Activated CD8-positive, alpha-beta T cell treated with anti-CD3 and anti-CD28 coated beads, Interleukin-2, amount 10 ng/mL, durations not matched to agents 7 days and 5 days (primary cell): Measurements from ENCODE around the gene MAN1A2. TPM values are rescaled to one million over a fixed set of nuclear protein-coding genes. Genes with fewer than 3 reads are reported as not detected.
"Not testable (repeated sequence)": the region's sequence is repeated elsewhere in the genome, so short reads cannot be mapped to it uniquely, and the experiment has no call there.

Experiments
- ATAC-seq: fragments of 150-1000 bp; cut with Tn5 transposase; one replicate; pipeline ENCODE4 v1.10.0; 2021; ENCODE audit warnings: moderate library complexity
- CTCF ChIA-PET: fragments of 350-600 bp; sonication (Branson Sonifier 250); formaldehyde crosslinking; loops from one replicate; lab custom pipeline; 2021; ENCODE audit warnings: antibody characterized with exemption; lab: Charles Lee
- POLR2A ChIA-PET: fragments of 350-600 bp; sonication (Branson Sonifier 250); formaldehyde crosslinking; loops from one replicate; lab custom pipeline; 2021; ENCODE audit warnings: antibody characterized with exemption; lab: Charles Lee
- DNase-seq: peaks from one replicate; pipeline ENCODE4 v3.0.0-alpha.2; 2020
- H3K27ac Mint-ChIP-seq: one replicate; pipeline ENCODE4 v1.8.0; 2021; ENCODE audit warnings: mild to moderate bottlenecking, mixed read lengths
- H3K27me3 Mint-ChIP-seq: one replicate; pipeline ENCODE4 v1.8.0; 2021; ENCODE audit warnings: low read depth, mixed read lengths
- H3K36me3 Mint-ChIP-seq: one replicate; pipeline ENCODE4 v1.8.0; 2021; ENCODE audit warnings: low read depth, mixed read lengths
- H3K4me1 Mint-ChIP-seq: one replicate; pipeline ENCODE4 v1.8.0; 2021; ENCODE audit warnings: low read depth, mixed read lengths
- H3K4me3 Mint-ChIP-seq: one replicate; pipeline ENCODE4 v1.8.0; 2021; ENCODE audit warnings: mild to moderate bottlenecking, mixed read lengths
- H3K9me3 Mint-ChIP-seq: one replicate; pipeline ENCODE4 v1.8.0; 2022; ENCODE audit warnings: mixed read lengths; ENCODE audit not compliant: insufficient read depth
- total RNA-seq, 2 experiments: library from RNA; stranded (reverse); gene quantifications; one replicate each; pipeline ENCODE4 v1.2.3, GENCODE V29; 2021

The MAN1A2 gene
- total RNA-seq, 2 experiments from 2014 or later = 32.8 to 33.2 TPM

GRCh38 chr1:117466761-117467160, 99.5 kb downstream of the MAN1A2 start:
- DNase-seq (no peak), ATAC-seq (no peak)
- Mint-ChIP-seq H3K4me1 (no peaks in the 10 kb centered on the region), H3K9me3 (no peaks in the 10 kb centered on the region), H3K36me3 (peaks cover 26% of the 10 kb centered on the region), H3K27me3 (no peaks in the 10 kb centered on the region), H3K4me3 (no peak overlapping the region), H3K27ac (no peak overlapping the region)
- CTCF ChIA-PET = no interaction called here
- POLR2A ChIA-PET = no interaction called here

DNA sequence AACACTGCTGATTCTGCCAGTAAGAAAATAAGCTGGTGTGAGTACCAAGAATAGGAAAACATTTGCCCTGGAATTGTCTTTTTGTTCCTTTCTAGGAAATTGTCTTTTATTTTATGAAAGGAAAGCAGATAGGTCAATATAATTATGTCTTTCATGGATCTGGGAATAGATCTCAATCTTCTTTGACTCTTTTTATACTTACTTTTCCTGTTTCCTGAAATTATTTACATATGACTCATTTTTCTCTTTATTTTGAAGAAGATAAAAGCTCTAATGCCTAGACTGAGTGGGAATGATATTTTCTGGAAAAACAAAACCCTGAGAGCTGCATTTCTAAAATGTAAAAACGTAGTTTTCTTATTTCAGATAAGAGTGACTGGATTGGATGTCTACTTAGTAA, 100.1 kb downstream of the MAN1A2 start:
- ChIA-PET CTCF (no interaction called here), POLR2A (no interaction called here)
- no peaks in the 10 kb centered on the region for H3K4me1 Mint-ChIP-seq
- H3K27ac Mint-ChIP-seq = no peak overlapping the region
- H3K9me3 Mint-ChIP-seq = no peaks in the 10 kb centered on the region
- no peak for ATAC-seq
- H3K36me3 Mint-ChIP-seq = peaks cover 26% of the 10 kb centered on the region
- no peak for DNase-seq
- no peaks in the 10 kb centered on the region for H3K27me3 Mint-ChIP-seq
- no peak overlapping the region for H3K4me3 Mint-ChIP-seq

- DNase-seq = no peak
- Mint-ChIP-seq H3K4me1 (no peaks in the 10 kb centered on the region), H3K9me3 (no peaks in the 10 kb centered on the region), H3K4me3 (no peak overlapping the region), H3K36me3 (peaks cover 39% of the 10 kb centered on the region), H3K27me3 (no peaks in the 10 kb centered on the region), H3K27ac (no peak overlapping the region)
- POLR2A ChIA-PET = no interaction called here
- ATAC-seq = no peak
- CTCF ChIA-PET = interaction anchor here (0.9 kb wide), 1 partner anchor 281 kb away, joined by 3 read pairs; no protein-coding TSS in a partner anchor
These were observed 105.8 kb downstream of the MAN1A2 start for GRCh38 chr1:117473063-117473462.

DNA sequence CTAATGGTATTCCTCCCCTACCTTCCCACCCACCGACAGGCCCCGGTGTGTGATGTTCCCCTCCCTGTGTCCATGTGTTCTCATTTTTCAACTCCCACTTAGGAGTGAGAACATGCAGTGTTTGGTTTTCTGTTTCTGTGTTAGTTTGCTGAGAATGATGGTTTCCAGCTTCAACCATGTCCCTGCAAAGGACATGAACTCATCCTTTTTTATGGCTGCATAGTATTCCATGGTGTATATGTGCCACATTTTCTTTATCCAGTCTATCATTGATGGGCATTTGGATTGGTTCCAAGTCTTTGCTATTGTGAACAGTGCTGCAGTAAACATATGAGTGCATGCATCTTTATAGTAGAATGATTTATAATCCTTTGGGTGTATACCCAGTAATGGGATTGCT, 108.2 kb downstream of the MAN1A2 start:
- CTCF ChIA-PET, H3K4me1 Mint-ChIP-seq, DNase-seq, H3K4me3 Mint-ChIP-seq, ATAC-seq, H3K27ac Mint-ChIP-seq, H3K27me3 Mint-ChIP-seq, H3K9me3 Mint-ChIP-seq, POLR2A ChIA-PET: not testable (repeated sequence)
- peaks cover 40% of the 10 kb centered on the region for H3K36me3 Mint-ChIP-seq

DNA sequence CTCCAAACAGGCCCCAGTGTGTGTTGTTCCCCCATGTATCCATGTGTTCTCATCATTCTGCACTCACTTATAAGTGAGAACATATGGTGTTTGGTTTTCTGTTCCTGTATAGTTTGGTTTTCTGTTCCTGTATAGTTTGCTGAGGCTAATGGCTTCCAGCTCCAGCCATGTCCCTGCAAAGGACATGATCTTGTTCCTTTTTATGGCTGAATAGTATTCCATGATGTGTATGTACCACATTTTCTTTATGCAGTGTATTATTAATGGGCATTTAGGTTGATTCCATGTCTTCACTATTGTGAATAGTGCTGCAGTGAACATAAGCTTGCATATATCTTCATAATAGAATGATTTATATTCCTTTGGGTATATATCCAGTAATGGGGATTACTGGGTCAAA, 111.8 kb downstream of the MAN1A2 start:
- H3K36me3 Mint-ChIP-seq = peaks cover 55% of the 10 kb centered on the region

GRCh38 chr1:117481410-117481809, 114.2 kb downstream of the MAN1A2 start:
- ATAC-seq (no peak), DNase-seq (no peak)
- no peaks in the 10 kb centered on the region for H3K27me3 Mint-ChIP-seq
- ChIA-PET CTCF (no interaction called here), POLR2A (interaction anchor here (0.7 kb wide), 1 partner anchor 324 kb away, joined by 3 read pairs; no protein-coding TSS in a partner anchor)
- H3K9me3 Mint-ChIP-seq = no peaks in the 10 kb centered on the region
- H3K27ac Mint-ChIP-seq = no peak overlapping the region
- no peaks in the 10 kb centered on the region for H3K4me1 Mint-ChIP-seq
- no peak overlapping the region for H3K4me3 Mint-ChIP-seq
- H3K36me3 Mint-ChIP-seq = peaks cover 41% of the 10 kb centered on the region

More for the DNA sequence above, 111.8 kb downstream of the MAN1A2 start:
- DNase-seq (no peak), ATAC-seq (no peak)
- H3K4me3 Mint-ChIP-seq = no peak overlapping the region
- POLR2A ChIA-PET = no interaction called here
- H3K27ac Mint-ChIP-seq = no peak overlapping the region
- H3K27me3 Mint-ChIP-seq = no peaks in the 10 kb centered on the region
- CTCF ChIA-PET = no interaction called here
- H3K9me3 Mint-ChIP-seq = no peaks in the 10 kb centered on the region
- no peaks in the 10 kb centered on the region for H3K4me1 Mint-ChIP-seq

DNA sequence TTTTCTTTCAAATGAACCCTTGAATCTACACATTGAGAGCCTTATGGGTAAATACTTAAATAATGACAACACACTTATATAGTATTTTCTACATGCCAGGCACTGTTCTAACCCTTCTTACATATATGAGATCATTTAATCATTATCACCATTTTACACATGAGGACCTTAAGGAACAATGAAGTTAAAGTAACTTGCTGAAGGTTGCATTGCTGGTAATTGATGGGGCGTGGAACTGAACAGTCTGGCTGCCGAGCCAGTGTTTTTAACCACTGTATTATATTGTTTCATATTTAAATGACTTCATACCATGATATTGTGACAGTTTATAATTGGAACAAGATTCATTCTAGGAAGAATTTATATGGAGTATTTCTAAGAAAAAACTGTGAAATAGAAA, 126.7 kb downstream of the MAN1A2 start:
- no peak for ATAC-seq
- no peaks in the 10 kb centered on the region for H3K27me3 Mint-ChIP-seq
- no peak for DNase-seq
- H3K27ac Mint-ChIP-seq = no peak overlapping the region
- POLR2A ChIA-PET = no interaction called here
- no peaks in the 10 kb centered on the region for H3K9me3 Mint-ChIP-seq
- CTCF ChIA-PET = no interaction called here
- no peaks in the 10 kb centered on the region for H3K36me3 Mint-ChIP-seq
- no peak overlapping the region for H3K4me3 Mint-ChIP-seq
- no peaks in the 10 kb centered on the region for H3K4me1 Mint-ChIP-seq

- Mint-ChIP-seq H3K27me3 (no peaks in the 10 kb centered on the region), H3K27ac (no peak overlapping the region), H3K4me1 (no peaks in the 10 kb centered on the region), H3K9me3 (no peaks in the 10 kb centered on the region), H3K4me3 (no peak overlapping the region), H3K36me3 (peaks cover 5% of the 10 kb centered on the region)
- POLR2A ChIA-PET = no interaction called here
- DNase-seq (no peak), ATAC-seq (no peak)
- CTCF ChIA-PET = no interaction called here
These were observed 127.8 kb downstream of the MAN1A2 start for GRCh38 chr1:117495068-117495467.

DNA sequence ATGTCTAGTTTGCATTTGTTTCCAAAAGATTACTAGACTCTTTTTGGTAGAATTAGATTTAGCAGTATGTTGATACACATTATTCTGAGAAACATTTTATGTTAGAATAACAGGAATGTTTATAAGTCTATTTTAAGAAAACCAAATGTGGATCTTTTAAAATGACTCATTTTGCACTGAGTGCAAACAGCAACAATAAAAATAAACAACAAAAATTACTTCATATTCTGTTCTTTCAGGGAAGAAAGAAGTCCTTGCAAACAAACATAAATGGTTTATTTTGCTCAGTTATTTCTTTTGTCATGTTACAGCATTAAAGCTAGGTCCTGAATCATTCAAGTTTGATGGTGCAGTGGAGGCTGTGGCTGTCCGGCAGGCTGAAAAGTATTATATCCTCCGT, 131.8 kb downstream of the MAN1A2 start:
- CTCF ChIA-PET = interaction anchor here (2.8 kb wide), 1 partner anchor 256 kb away, joined by 8 read pairs; no protein-coding TSS in a partner anchor
- H3K27me3 Mint-ChIP-seq = no peaks in the 10 kb centered on the region
- H3K4me1 Mint-ChIP-seq = no peaks in the 10 kb centered on the region
- POLR2A ChIA-PET = no interaction called here
- H3K9me3 Mint-ChIP-seq = no peaks in the 10 kb centered on the region
- H3K4me3 Mint-ChIP-seq = no peak overlapping the region
- H3K27ac Mint-ChIP-seq = no peak overlapping the region
- peaks cover 6% of the 10 kb centered on the region for H3K36me3 Mint-ChIP-seq
- DNase-seq (no peak), ATAC-seq (no peak)

- H3K4me3 Mint-ChIP-seq = no peak overlapping the region
- no peaks in the 10 kb centered on the region for H3K4me1 Mint-ChIP-seq
- ChIA-PET CTCF (interaction anchor here (2.8 kb wide), 1 partner anchor 254 kb away, joined by 8 read pairs; no protein-coding TSS in a partner anchor), POLR2A (no interaction called here)
- no peaks in the 10 kb centered on the region for H3K9me3 Mint-ChIP-seq
- peaks cover 8% of the 10 kb centered on the region for H3K36me3 Mint-ChIP-seq
- no peak for DNase-seq
- H3K27ac Mint-ChIP-seq = no peak overlapping the region
- H3K27me3 Mint-ChIP-seq = no peaks in the 10 kb centered on the region
- ATAC-seq = no peak
These were observed 133.3 kb downstream of the MAN1A2 start for GRCh38 chr1:117500584-117500983.

DNA sequence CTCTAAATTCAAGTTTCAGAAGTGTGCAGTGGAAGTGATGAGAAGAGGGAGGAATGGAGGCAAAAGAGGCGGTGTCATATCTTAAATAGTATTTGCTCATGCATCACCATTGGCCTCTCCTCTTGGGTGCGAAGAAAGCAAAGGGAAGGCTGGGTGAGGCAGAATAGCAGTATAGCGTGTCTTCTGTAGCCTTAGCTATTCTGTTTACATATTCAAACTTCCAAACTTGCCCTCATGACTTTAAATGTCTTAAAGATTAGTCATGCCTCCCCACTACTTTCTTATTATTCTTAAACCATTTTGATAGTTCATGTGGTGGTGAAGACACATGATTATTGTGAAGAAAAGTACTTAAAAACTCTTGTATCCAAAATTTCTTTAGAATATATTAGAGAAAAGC, 134.0 kb downstream of the MAN1A2 start:
- peaks cover 8% of the 10 kb centered on the region for H3K36me3 Mint-ChIP-seq
- DNase-seq = no peak
- H3K4me1 Mint-ChIP-seq = no peaks in the 10 kb centered on the region
- H3K4me3 Mint-ChIP-seq = no peak overlapping the region
- no peaks in the 10 kb centered on the region for H3K27me3 Mint-ChIP-seq
- no peaks in the 10 kb centered on the region for H3K9me3 Mint-ChIP-seq
- H3K27ac Mint-ChIP-seq = no peak overlapping the region
- ChIA-PET POLR2A (no interaction called here), CTCF (interaction anchor here (3.3 kb wide), 1 partner anchor 34 kb away, joined by 18 read pairs; no protein-coding TSS in a partner anchor)
- no peak for ATAC-seq

DNA sequence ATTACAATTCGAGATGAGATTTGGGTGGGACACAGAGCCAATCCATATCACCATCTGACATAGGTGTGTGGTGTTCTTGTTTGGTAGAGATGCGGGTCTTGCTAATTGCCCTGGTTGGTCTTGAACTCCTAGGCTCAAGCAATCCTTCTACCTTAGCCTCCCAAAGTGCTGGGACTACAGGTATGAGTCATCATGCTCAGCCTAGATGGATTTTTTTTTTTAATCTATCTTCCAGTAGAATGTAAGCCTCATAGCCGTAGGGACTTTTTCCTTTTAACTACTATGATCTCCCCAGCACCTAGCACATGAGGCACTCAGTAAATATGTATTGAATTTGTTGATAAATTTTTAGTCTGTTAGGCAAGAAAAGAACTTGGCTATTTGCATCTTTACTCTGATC, 144.0 kb downstream of the MAN1A2 start:
- Mint-ChIP-seq H3K4me3 (no peak overlapping the region), H3K36me3 (peaks cover 7% of the 10 kb centered on the region), H3K9me3 (no peaks in the 10 kb centered on the region), H3K27ac (no peak overlapping the region), H3K27me3 (no peaks in the 10 kb centered on the region), H3K4me1 (no peaks in the 10 kb centered on the region)
- POLR2A ChIA-PET = no interaction called here
- DNase-seq (no peak), ATAC-seq (no peak)
- CTCF ChIA-PET = interaction anchor here (1.1 to 10.5 kb wide), 3 partner anchors 80 to 245 kb away, joined by 3 to 139 read pairs (median 23); no protein-coding TSS in a partner anchor
